Astrocyte (in vitro differentiated cells and primary cell): ENCODE measurements around the gene CYP19A1. TPM values are rescaled to one million over a fixed set of nuclear protein-coding genes. Genes with fewer than 3 reads are reported as not detected.
A peak's percentile ranks its signal among the peaks of the same experiment; 100 is the strongest.

Source experiments
- DNase-seq: peaks from one replicate; pipeline ENCODE4 v3.0.0-alpha.2; 2010; ENCODE audit warnings: low read depth
- FAIRE-seq: peaks from 2 replicates; lab custom pipeline; 2011; peaks lifted over from hg19 to GRCh38; lab: Jason Lieb, UNC
- H2AFZ ChIP-seq: 2 replicates; pipeline ENCODE4 v1.6.0; 2012; ENCODE audit warnings: low read depth, low read length, inconsistent platforms
- H3K27ac ChIP-seq: 2 replicates; pipeline ENCODE4 v1.5.1; 2011; ENCODE audit warnings: low read depth, low read length, inconsistent platforms
- H3K27me3 ChIP-seq: 2 replicates; pipeline ENCODE4 v1.6.0; 2011; ENCODE audit warnings: low read length, inconsistent platforms; ENCODE audit not compliant: insufficient read depth
- H3K36me3 ChIP-seq: 2 replicates; pipeline ENCODE4 v1.5.1; 2011; ENCODE audit warnings: low read length, inconsistent platforms; ENCODE audit not compliant: insufficient read depth
- H3K4me1 ChIP-seq: 2 replicates; pipeline ENCODE4 v1.5.1; 2011; ENCODE audit warnings: low read length, inconsistent platforms; ENCODE audit not compliant: insufficient read depth
- H3K4me2 ChIP-seq: 2 replicates; pipeline ENCODE4 v1.6.0; 2012; ENCODE audit warnings: low read length, inconsistent platforms
- H3K4me3 ChIP-seq: 2 replicates; pipeline ENCODE4 v1.5.1; 2011; ENCODE audit warnings: low read depth, mild to moderate bottlenecking, low read length, inconsistent platforms; ENCODE audit not compliant: insufficient read depth
- H3K79me2 ChIP-seq: 2 replicates; pipeline ENCODE4 v1.6.0; 2012; ENCODE audit warnings: mild to moderate bottlenecking, low read length, inconsistent platforms; ENCODE audit not compliant: insufficient read depth
- H3K9ac ChIP-seq: 2 replicates; pipeline ENCODE4 v1.6.0; 2012; ENCODE audit warnings: mild to moderate bottlenecking, low read length, inconsistent platforms
- H3K9me3 ChIP-seq: 2 replicates; pipeline ENCODE4 v1.5.1; 2012; ENCODE audit warnings: low read depth, mild to moderate bottlenecking, low read length, inconsistent platforms; ENCODE audit not compliant: insufficient read depth
- H4K20me1 ChIP-seq: 2 replicates; pipeline ENCODE4 v1.6.0; 2012; ENCODE audit warnings: low read length, inconsistent platforms; ENCODE audit not compliant: insufficient read depth
- H3K27ac Mint-ChIP-seq: one replicate; pipeline ENCODE4 v1.8.0; 2021; ENCODE audit warnings: mild to moderate bottlenecking, mixed read lengths; ENCODE audit not compliant: unreplicated experiment
- H3K27me3 Mint-ChIP-seq: one replicate; pipeline ENCODE4 v1.8.0; 2021; ENCODE audit warnings: low read depth, mixed read lengths; ENCODE audit not compliant: unreplicated experiment
- H3K36me3 Mint-ChIP-seq: one replicate; pipeline ENCODE4 v1.8.0; 2021; ENCODE audit warnings: low read depth, mixed read lengths; ENCODE audit not compliant: unreplicated experiment
- H3K4me1 Mint-ChIP-seq: one replicate; pipeline ENCODE4 v1.8.0; 2021; ENCODE audit warnings: low read depth, mixed read lengths; ENCODE audit not compliant: unreplicated experiment
- H3K4me3 Mint-ChIP-seq: one replicate; pipeline ENCODE4 v1.8.0; 2021; ENCODE audit warnings: mild to moderate bottlenecking, moderate library complexity, mixed read lengths; ENCODE audit not compliant: unreplicated experiment
- H3K9me3 Mint-ChIP-seq: one replicate; pipeline ENCODE4 v1.8.0; 2021; ENCODE audit warnings: mild to moderate bottlenecking, mixed read lengths; ENCODE audit not compliant: unreplicated experiment
- CTCF ChIP-seq: IDR thresholded peaks from 2 replicates; pipeline ENCODE4 v1.5.1; 2011; ENCODE audit warnings: low read depth, mild to moderate bottlenecking, inconsistent platforms, low read length, moderate library complexity; ENCODE audit not compliant: insufficient read depth
- EZH2 ChIP-seq: IDR thresholded peaks from 2 replicates; pipeline ENCODE4 v1.6.1; 2012; ENCODE audit warnings: mild to moderate bottlenecking, low read length, inconsistent platforms; ENCODE audit not compliant: insufficient read depth
- total RNA-seq: library from RNA; stranded (reverse); gene quantifications from 2 replicates; pipeline ENCODE4 v1.2.1, GENCODE V29; 2021

CYP19A1 gene
- total RNA-seq, 1 donor from 2014 or later: 0.75 TPM

GRCh38 chr15:51186891-51187290 lies 151.5 kb downstream of the CYP19A1 start:
- H3K36me3 ChIP-seq: no peaks in the 10 kb centered on the region
- peaks cover 7% of the 10 kb centered on the region for H3K9me3 Mint-ChIP-seq
- H3K27ac Mint-ChIP-seq: peak overlapping the region; percentile 41
- H2AFZ ChIP-seq: no peak overlapping the region
- no peaks in the 10 kb centered on the region for H4K20me1 ChIP-seq
- DNase-seq (no peak), FAIRE-seq (no peak)
- H3K4me3 ChIP-seq: no peak overlapping the region
- no peaks in the 10 kb centered on the region for H3K9me3 ChIP-seq
- TF ChIP-seq CTCF (no peak), EZH2 (no peak)
- no peak overlapping the region for H3K4me2 ChIP-seq
- peaks cover 7% of the 10 kb centered on the region for H3K4me1 Mint-ChIP-seq
- H3K4me1 ChIP-seq: no peaks in the 10 kb centered on the region
- no peak overlapping the region for H3K27ac ChIP-seq
- H3K27me3 ChIP-seq: peaks cover 5% of the 10 kb centered on the region
- peaks cover 33% of the 10 kb centered on the region for H3K27me3 Mint-ChIP-seq
- no peak overlapping the region for H3K4me3 Mint-ChIP-seq
- H3K9ac ChIP-seq: no peak overlapping the region
- no peaks in the 10 kb centered on the region for H3K79me2 ChIP-seq
- no peaks in the 10 kb centered on the region for H3K36me3 Mint-ChIP-seq

- FAIRE-seq (no peak), DNase-seq (no peak)
- Mint-ChIP-seq H3K4me1 (peaks cover 2% of the 10 kb centered on the region), H3K9me3 (peaks cover 7% of the 10 kb centered on the region), H3K27me3 (peaks cover 39% of the 10 kb centered on the region), H3K27ac (peak overlapping the region; percentile 41), H3K36me3 (no peaks in the 10 kb centered on the region), H3K4me3 (no peak overlapping the region)
- no peak overlapping the region for H3K4me2 ChIP-seq
- no peaks in the 10 kb centered on the region for H4K20me1 ChIP-seq
- no peaks in the 10 kb centered on the region for H3K36me3 ChIP-seq
- TF ChIP-seq CTCF (no peak), EZH2 (no peak)
- peaks cover 5% of the 10 kb centered on the region for H3K27me3 ChIP-seq
- no peaks in the 10 kb centered on the region for H3K79me2 ChIP-seq
- no peak overlapping the region for H3K4me3 ChIP-seq
- no peak overlapping the region for H3K9ac ChIP-seq
- H3K9me3 ChIP-seq: no peaks in the 10 kb centered on the region
- no peak overlapping the region for H2AFZ ChIP-seq
- H3K4me1 ChIP-seq: no peaks in the 10 kb centered on the region
- no peak overlapping the region for H3K27ac ChIP-seq
These were observed 152.2 kb downstream of the CYP19A1 start for GRCh38 chr15:51186181-51186705.

- TF ChIP-seq CTCF (no peak), EZH2 (no peak)
- Histone ChIP-seq H3K9me3 (no peaks in the 10 kb centered on the region), H3K4me2 (no peak overlapping the region), H3K4me1 (no peaks in the 10 kb centered on the region), H4K20me1 (no peaks in the 10 kb centered on the region), H3K27me3 (peaks cover 5% of the 10 kb centered on the region), H3K4me3 (no peak overlapping the region), H3K36me3 (no peaks in the 10 kb centered on the region), H3K9ac (no peak overlapping the region), H3K27ac (no peak overlapping the region), H2AFZ (no peak overlapping the region), H3K79me2 (no peaks in the 10 kb centered on the region)
- Mint-ChIP-seq H3K27ac (no peak overlapping the region), H3K4me1 (no peaks in the 10 kb centered on the region), H3K9me3 (peaks cover 7% of the 10 kb centered on the region), H3K27me3 (peaks cover 41% of the 10 kb centered on the region), H3K36me3 (no peaks in the 10 kb centered on the region), H3K4me3 (no peak overlapping the region)
- FAIRE-seq: no peak
- no peak for DNase-seq
These were observed 152.9 kb downstream of the CYP19A1 start for GRCh38 chr15:51185213-51186159.
